ENCODE data around the gene RASA2.
"Not testable (repeated sequence)": the region's sequence is repeated elsewhere in the genome, so short reads cannot be mapped to it uniquely, and the experiment has no call there.

Gene RASA2

GRCh38 chr3:141457624-141458236 is 29.1 kb upstream of the RASA2 start:
- peak; percentile 65 for DNase-seq (ENCODE audit: low read depth)

- DNase-seq (ENCODE audit: low read depth): no peak
These were observed 27.8 kb upstream of the RASA2 start for GRCh38 chr3:141459008-141459407.

- peak; percentile 82 for DNase-seq (ENCODE audit: low read depth)
These were observed 26.6 kb upstream of the RASA2 start for GRCh38 chr3:141460097-141460704.

GRCh38 chr3:141462176-141462859 is 24.5 kb upstream of the RASA2 start:
- DNase-seq (ENCODE audit: low read depth): no peak

- peak; percentile 45 for DNase-seq (ENCODE audit: low read depth)
These were observed 21.6 kb upstream of the RASA2 start for GRCh38 chr3:141465221-141465620.

GRCh38 chr3:141466633-141467169 is 20.1 kb upstream of the RASA2 start:
- no peak for DNase-seq (ENCODE audit: low read depth)

- DNase-seq (ENCODE audit: low read depth): no peak
These were observed 17.1 kb upstream of the RASA2 start for GRCh38 chr3:141469720-141470119.

GRCh38 chr3:141471160-141471559 is 15.7 kb upstream of the RASA2 start:
- peak; percentile 46 for DNase-seq (ENCODE audit: low read depth)

- DNase-seq (ENCODE audit: low read depth): no peak
These were observed 10.8 kb upstream of the RASA2 start for GRCh38 chr3:141476033-141476432.

- peak; percentile 95 for DNase-seq (ENCODE audit: low read depth)
These were observed 9.6 kb upstream of the RASA2 start for GRCh38 chr3:141477224-141477623.

GRCh38 chr3:141478139-141478538 is 8.7 kb upstream of the RASA2 start:
- DNase-seq (ENCODE audit: low read depth): no peak

GRCh38 chr3:141478840-141479239 is 8.0 kb upstream of the RASA2 start:
- DNase-seq (ENCODE audit: low read depth): not testable (repeated sequence)

GRCh38 chr3:141482245-141482922 is 4.4 kb upstream of the RASA2 start:
- DNase-seq (ENCODE audit: low read depth): peak; percentile 93

- no peak for DNase-seq (ENCODE audit: low read depth)
These were observed 2.0 kb upstream of the RASA2 start for GRCh38 chr3:141484701-141485287.

GRCh38 chr3:141485641-141486495 is 959 bp upstream of the RASA2 start:
- DNase-seq (ENCODE audit: low read depth): peak; percentile 80

- peak; percentile 61 for DNase-seq (ENCODE audit: low read depth)
These were observed 406 bp upstream of the RASA2 start for GRCh38 chr3:141486496-141486745.

GRCh38 chr3:141487521-141488252 is 860 bp downstream of the RASA2 start:
- peak; percentile 55 for DNase-seq (ENCODE audit: low read depth)

GRCh38 chr3:141489203-141489602 is 2.4 kb downstream of the RASA2 start:
- no peak for DNase-seq (ENCODE audit: low read depth)

GRCh38 chr3:141491081-141491480 is 4.3 kb downstream of the RASA2 start:
- DNase-seq (ENCODE audit: low read depth): no peak

GRCh38 chr3:141491929-141492328 is 5.1 kb downstream of the RASA2 start:
- no peak for DNase-seq (ENCODE audit: low read depth)

GRCh38 chr3:141493184-141493583 is 6.4 kb downstream of the RASA2 start:
- no peak for DNase-seq (ENCODE audit: low read depth)

Data from iris pigment epithelial cell (primary cell).